ENCODE data around the gene B4GAT1.
"Not testable (repeated sequence)": the region's sequence is repeated elsewhere in the genome, so short reads cannot be mapped to it uniquely, and the experiment has no call there.

Gene B4GAT1

DNA sequence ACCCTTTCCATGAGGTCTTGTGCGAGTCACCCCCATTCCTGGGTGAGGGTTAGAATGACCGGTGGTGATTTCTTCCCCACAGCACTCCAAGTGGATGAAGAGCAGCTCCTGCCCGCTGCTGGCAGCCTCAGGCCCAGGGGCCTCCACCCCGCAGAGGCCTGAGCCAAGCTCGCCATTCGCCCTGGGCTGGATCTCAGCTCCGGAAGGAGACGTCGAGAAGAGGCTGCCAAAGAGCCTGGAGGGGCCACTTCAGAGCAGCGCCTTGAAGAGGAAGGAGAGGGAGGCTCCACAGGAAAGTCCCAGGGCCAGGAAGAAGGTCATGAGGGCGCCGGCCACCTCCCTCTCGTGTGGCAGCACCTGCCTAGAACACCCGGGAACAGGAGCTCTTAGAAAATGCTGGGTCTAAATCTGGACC, 15.8 kb upstream of the B4GAT1 start:
- DNase-seq (ENCODE audit: low spot score), result no peak

DNA sequence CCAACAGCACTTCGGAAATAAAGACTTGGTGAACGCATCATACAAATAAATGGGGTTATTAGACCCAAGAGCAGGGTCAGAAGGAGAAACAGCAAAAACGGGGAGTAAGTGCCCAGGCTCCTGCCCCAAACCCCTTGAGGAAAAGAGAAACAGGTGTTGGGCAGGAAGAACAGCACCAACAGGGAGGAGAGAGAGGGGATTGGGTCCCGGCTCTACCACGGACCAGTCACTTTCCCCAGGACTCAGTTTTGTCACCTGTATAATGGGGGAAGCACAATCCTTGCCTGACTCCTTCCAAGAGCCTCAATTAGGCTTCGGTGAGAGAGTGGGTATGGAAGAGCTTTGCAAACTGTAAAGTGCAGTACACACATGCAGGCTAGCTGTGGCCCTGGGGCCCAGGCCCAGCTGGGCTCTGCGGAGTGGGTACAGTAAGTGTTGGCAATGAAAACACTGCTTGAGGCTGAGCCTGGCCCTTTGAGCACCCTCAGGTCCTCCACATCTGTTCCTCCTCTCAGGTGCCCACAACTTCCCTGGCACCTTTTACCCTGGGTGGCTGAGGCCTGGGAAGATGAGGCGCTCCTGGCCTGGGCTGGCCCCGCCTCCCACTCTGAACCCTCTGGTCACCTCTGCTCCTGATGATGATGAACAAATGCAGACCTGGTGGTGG, 15.2 kb upstream of the B4GAT1 start:
- DNase-seq (ENCODE audit: low spot score), result no peak

DNA sequence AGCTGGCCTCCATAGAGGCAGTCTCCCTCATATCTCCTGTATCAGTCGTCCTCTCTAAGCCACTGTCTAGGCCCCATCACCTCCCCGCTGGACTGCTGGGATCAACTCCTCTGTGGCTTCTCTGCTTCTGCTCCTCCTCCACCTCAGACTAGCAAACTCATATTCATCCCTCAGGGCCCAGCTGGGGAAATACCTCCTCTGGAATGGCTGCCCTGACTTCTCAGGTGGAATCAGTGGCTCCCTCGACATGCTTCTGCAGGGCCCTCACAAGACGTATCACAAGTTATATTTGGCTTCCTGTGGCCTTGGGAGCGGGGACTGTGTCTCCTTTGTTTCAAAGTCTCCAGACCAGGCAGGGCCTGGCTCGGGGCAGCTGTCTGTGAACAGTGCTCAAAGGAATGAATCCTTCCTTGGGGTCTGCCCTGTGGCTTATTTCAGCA, 14.1 kb upstream of the B4GAT1 start:
- DNase-seq (ENCODE audit: low spot score), result no peak

DNA sequence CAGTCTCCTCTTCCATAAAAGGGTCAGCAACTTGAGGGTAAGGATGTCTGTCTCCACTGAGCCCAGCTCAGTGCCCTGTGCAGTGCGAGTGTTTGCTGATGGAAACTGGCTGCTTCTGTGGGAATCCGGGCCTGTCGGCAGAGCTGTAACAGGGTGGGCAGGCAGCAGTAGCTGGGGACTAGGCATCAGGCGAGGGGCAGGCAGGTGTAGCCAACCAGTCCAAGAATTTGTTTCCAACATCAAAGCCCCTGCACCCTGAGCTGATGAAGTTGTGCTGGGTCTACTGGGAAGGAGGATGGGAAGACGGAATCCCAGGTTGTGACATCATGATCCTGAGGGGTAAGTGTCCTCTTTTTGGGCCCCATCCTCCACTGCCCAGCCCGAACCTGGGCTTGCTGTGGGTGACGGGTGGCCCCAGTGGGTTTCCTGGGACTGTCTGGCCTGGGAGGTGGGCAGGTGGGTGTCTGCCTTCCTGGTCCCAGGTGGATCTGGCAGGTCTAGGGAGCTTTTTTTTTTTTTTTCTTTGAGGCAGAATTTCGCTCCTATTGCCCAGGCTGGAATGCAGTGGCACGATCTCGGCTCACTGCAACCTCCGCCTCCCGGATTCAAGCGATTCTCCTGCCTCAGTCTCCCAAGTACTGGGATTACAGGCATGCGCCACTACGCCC, 13.1 kb upstream of the B4GAT1 start:
- peak; percentile 28 for DNase-seq (ENCODE audit: low spot score)

DNA sequence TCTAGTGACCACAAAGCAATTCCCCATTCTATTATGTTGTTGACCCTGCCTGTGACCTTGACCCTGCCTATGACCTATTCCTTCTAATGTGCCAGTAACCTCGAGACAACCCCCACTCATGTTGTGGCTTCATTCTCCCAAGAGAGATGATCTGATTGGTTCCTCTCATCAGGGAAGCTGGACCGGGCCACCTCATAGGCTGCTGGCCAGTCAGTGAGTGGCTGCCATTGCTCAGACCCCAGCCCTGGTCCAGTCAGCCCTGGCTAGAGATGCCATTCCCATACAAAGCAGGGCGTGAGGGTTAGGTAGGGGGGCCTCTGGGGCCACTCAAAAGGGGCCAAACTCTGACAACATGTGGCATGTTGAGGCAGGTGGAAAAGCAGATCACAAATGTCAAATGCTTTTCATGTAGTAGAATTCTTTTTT, 12.2 kb upstream of the B4GAT1 start:
- peak; percentile 34 for DNase-seq (ENCODE audit: low spot score)

DNA sequence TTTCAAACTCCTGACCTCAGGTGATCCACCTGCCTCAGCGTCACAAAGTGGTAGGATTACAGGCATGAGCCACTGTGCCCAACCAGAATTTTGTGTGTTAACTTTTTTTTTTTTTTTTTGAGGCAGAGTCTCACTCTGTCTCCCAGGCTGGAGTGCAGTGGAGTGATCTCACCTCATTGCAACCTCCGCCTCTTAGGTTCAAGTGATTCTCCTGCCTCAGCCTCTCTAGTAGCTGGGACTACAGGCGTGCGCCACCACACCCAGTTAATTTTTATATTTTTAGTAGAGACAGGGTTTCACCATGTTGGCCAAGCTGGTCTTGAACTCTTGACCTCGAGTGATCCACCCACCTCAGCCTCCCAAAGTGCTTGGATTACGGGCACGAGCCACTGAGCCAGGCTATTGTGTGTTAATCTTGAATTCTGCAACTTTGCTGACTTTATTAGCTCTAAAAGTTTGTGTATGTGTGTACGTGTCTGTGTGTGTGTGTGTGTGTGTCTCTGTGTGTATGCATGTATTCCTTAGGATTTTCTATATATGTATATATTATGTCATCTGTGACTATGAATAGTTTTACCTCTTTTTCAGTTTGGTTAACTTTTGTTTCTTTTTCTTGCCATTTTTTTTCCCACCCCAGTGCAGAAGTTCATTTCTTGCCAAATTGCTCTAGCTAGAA, 3.3 kb upstream of the B4GAT1 start:
- DNase-seq (ENCODE audit: low spot score), result not testable (repeated sequence)

DNA sequence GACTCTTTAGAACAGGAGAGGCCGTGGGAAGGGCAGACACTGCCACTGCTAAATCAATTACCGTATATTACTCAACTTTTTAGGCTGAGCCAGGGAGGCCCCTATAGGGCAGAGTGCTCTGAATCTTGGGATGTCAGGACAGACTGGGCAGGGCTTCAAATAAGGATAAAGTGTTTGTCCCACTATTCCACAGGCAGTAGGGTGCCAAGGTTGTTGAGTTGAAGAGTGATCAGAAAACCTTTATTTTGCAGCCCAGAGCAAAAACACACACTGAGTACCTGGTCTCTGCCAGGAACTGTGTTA, 1.6 kb upstream of the B4GAT1 start:
- no peak for DNase-seq (ENCODE audit: low spot score)

DNA sequence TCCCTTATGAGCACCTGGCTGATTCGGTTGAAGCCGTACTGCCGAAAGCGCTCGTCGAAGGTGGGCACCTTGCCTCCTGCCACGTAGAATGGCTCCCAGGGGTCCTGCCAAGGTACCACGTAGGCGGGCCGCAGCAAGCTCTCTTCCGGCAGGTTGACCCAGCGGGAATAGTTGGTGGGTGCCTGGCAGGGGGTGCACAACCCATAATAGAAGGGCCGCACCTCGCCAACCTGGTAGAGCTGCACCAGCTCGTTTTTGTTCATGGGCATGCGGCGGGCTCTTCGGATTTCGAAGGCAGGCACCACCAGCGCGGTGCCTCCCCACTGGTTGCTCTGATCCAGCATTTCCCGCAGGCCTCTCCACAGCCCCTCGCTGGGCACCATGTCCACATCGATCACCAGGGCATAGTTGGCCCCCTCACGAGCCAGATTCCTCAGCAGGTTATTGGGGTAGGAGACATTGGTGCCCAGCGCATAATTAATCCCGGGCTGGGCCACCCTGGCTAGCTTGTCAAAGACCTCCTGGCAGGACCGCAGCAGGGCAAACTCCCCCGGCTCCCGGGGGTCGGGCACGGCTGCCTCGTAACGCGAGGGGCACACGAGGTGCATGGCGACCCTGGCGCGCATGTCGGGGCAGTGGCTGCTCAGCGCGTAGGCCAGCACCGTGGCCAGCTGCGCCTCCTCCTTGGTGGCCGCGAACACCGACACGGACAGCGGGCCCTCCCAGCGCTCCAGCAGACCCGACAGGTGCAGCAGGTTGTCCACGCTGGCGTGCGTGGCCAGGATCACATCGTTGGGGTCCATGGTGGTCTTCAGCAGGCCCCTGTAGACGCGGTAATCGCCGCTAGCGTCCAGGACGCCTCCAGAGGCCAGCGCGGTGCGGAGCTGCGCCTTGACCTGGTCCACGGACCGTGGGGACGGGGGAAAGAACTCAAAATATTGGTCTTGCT, 679 bp downstream of the B4GAT1 start:
- DNase-seq (ENCODE audit: low spot score), result no peak

DNA sequence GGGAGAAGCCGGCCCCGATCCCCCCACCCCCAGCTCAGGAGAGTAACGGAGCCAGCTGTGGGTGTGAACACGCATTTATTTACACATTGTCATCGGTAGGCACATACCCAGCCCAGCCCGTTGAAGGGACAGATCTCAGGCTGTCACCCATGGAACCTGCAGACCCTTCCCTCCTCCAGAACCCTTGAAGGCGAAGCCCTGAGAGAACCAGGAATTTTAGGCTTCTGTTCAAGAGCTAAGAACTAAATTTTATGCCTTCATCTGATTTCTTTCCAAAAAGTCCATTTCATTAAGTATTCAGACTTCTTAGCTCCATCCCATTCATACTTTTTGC, 2.1 kb downstream of the B4GAT1 start:
- DNase-seq (ENCODE audit: low spot score), result no peak

DNA sequence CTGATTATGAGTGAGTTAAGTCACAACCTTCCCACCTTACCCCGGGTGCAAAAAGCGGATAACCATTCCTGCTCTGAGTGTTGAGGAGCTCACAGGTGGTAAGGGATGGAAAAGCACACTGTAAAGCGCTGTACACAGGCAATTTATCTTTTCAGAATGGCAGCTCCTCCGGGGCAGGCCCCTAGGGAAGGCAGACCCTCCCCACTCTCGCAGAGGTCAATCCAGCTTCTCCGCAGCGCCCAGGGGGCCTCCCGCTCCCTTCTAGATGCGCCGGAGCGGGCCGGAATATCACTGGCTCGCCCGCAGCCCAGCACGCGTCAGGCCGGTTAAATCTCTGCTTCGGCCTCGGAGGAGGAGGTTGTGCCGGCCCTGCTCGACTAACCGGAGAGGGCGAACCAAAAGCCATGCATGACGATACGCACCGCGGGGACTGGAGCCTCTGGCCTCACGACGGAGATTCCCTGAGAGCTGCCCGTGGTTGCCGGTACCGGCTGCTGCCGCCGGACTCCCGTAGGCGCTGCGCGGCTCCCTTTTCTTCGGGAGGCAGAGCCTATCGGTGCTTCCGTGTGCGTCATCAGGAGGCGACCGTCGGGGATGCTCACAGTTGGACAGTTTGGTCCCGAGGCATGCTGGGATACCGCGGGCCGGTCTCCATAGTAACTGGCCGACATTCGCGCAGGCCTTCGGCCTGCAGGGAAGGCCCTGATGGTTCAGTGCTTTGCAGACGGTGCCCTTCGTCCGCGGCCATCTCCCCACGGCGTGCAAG, 2.7 kb downstream of the B4GAT1 start, which contains the start of gene BRMS1:
TSS of gene BRMS1 (minus strand) at position 555 of the 766 bp plus-strand sequence. CDS start 2,870 bp downstream, outside the sequence.
- peak; percentile 93 for DNase-seq (ENCODE audit: low spot score)

DNA sequence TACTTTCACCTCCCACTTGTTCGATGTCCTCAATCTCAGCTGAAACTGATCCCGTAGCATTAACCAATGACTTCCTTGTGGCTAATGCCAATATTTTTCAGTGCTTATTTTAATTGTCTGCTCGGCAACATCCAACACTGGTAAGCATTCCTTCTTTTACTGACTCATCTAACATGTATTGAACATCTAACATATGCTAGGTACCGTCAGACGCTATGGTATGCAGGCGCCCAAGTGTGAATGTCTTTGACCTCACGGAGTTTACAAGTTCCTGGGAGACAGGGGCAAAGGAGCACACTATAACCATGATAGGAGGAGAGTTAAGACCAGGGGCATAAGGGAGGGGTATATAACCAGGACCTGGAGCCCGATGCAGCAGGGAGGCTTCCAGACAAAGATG, 4.3 kb downstream of the B4GAT1 start:
- DNase-seq (ENCODE audit: low spot score), result no peak

DNA sequence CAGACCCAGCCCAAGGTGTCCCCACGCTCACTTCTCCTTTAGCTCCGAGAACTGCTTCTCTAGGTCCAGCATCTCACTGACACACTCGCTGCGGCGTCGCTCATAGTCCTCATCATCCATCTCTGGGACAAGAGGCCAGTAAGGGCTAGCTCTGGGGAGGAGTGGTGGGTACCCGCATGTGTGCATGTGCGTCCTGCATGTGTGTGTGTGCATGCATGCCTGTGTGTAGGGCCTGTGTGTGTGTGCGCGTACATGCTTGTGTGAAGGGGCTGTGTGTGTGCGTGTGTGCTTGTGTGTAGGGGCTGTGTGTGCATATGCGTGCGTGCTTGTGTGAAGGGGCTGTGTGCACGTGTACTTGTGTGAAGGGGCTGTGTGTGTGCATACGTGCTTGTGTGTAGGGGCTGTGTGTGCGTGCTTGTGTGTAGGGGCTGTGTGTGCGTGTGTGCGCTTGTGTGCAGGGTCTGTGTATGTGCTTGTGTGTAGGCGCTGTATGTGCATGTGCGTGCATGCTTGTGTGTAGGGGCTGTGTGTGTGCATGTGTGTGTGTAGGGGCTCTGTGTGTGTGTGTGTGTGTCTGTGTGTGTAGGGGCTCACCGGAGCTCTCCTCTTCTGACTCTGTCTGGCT, 5.8 kb downstream of the B4GAT1 start:
- no peak for DNase-seq (ENCODE audit: low spot score)

DNA sequence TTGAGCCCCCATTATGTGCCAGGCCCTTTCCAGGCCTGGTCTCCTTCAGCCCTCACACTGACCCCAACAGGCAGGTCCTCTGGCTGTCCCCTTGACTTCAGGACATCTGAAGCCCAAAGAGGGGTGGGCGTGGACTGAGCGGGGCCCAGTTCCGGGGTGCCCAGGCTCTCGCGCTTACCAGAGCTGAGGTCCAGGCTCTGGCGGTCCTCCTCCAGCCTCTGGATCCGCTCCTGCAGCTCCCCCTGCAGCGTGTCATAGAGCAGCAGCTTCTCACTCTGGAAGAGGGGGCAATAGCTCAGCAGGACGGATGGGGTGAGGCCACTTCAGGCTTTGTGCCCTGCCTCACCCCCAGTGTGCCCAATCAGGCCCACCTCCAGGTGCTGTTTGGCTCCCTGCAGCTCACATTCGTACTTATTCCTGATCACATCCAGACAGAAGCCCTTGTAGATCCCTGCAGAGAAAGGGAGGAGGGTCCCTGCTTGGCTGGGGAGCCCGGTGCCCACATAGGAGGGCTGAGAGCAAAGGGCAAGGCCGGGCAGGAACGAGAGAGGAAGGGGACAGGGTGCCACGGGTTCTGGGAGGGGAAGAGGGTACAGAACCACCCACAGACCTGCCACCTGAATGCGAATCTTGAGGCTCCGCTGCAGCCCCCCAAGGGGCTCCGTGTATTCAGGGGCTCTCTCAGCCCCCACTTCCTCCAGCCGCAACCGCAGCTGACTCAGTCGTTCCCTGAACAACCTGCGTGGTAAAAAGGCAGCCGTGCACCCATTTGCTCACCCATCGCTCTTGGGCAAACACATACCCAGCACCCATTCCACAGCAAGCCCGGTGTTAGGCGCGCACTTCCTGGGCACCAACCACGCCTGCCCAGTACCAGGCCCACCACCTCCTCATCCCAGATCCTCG, 6.6 kb downstream of the B4GAT1 start:
- DNase-seq (ENCODE audit: low spot score), result no peak

DNA sequence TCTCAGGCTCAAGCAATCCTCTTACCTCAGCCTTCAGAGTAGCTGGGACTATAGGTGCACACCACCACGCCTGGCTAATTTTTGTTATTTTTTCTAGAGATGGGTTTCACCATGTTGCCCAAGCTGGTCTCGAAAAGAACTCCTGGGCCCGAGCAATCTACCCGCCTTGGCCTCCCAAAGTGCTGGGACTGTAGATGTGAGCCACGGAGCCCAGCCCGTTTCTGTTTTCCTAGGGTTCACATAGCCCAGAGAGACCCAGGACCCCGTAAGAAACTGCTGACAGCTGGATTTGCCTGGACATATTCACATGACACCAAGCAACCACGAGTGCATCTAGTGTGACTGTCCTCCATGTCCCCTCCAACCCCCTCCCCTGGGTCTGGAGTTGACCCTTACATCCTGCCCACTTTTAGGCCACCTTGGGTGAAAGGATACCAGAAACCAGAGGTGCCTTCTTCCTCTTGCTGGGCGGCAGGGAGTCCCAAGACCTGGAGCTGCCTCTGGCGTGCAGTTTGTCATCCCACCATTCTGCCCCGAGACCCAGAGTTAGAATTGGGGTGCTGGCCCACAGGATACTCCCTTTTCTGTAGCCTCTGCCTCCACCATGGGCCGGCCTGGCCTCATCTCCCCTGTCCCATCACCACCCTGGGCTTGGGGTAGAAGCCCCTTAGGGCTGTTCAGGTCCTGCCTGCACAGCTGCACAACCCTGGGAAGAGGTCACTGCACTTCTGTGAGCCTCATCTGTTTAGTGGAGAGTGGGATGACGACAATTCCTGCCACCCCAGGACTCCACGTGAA, 7.5 kb downstream of the B4GAT1 start:
- no peak for DNase-seq (ENCODE audit: low spot score)

DNA sequence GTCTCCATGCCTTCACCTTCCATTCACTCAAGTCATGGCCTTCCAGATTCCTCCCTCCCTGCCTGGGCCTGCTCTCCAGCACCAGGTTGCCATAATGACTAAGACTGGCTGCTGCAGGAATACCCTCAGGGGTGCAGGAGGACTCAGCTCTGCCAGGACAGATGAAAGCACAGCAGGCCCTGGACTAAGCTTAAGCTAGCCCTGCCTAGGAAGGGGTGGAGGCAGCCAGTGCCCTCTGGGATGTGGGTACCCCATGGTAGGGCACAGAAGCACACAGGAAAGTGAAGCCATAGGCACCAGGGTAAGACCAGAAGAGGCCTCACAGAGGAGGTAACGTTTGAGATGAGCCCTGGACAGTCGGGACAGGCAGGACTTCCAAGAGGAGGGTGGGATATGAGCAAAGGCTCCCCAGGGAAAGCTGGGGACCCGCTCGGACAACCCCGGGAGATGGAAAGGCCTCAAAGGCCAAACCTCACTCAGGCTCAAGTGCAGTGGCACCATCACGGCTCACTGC, 8.2 kb downstream of the B4GAT1 start:
- DNase-seq (ENCODE audit: low spot score), result no peak

DNA sequence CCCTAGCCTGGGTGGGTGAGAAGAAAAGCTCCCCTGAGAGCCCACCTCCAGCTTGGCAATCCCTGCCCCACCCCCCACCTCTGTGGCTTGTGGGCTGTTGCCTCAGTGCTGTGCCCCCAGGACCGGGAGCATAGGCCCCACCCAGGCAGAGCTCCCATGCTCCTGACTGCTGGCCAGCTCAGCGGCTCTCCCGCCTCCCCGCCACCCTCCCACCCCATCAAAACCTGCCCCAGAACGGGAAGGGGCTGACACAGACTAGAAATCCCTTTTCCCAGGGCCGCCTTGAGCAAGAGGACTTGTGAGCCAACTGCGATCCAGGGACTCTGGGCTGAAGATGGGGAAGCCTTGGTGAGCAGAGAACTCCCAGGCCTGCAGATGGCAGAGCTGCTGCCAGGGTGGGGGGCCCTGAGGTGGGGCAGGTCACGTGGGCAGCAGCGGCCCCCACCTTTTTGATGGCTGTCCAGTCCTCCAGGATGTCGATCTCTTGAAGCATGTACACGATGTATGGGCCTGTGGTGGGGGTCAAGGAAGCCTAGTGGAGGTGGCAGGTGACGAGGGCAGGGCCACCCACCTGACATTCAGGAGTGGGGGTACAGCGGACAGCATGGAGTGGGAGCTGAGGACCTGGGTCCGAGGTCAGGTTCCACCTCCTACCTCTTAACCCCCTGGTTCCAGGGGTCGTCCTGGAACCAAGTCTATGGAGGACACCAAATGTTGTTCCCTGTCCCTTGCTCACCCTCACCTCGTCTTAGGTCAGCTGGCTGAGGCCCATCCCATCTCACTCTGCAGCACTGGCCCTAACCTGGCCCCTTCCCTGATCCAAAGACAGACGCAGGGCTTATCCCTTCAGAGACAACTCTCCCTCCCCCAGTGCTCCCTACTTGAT, 8.9 kb downstream of the B4GAT1 start:
- DNase-seq (ENCODE audit: low spot score), result no peak

DNA sequence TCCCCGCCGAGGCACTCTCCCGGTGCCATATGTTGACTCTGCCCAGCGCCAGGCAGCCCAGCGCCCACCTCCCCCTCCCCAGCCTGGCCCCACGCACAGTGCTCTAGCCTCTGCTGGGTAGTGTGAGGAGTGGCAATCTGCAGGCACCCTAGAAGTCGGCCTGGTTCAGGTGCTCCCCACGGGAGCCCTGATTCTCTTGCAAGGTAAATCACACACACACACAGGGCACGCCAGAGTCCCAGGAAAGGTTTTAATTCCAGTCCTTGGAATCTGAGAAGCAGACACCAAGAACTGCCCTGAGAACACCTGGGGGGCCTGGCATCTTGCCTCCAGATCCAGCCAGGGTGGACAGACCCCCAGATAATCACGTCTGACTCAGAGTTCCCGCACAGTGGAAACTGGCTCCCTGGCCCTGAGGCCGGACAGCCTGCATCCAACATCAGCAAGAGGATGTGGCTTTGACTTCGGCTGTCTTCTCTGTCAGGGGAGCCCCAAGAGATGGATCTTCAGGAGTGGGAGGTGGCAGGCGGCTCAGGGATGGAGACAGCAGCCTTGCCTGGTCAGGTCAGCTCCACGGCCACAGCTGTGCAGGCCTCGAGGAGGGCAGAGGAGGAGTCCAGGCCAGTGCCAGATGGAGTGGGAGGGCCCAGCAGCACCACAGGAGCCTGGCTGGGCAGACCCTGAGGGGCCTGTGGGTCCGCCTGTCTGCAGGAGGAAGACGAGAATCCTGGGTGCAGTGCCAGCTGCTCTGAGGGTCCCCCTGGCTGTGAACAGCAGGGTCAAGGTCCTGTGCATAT, 10.1 kb downstream of the B4GAT1 start:
- DNase-seq (ENCODE audit: low spot score), result peak; percentile 48

All from D341Med (cell line).